ENCODE results near the gene CHN1. TPM values are rescaled to one million over a fixed set of nuclear protein-coding genes. Genes with fewer than 3 reads are reported as not detected.
A peak's percentile ranks its signal among the peaks of the same experiment; 100 is the strongest.

Gene CHN1
- total and polyA plus RNA-seq, 2 of the 8 experiments (the other 6 are each of a cell fraction or from before 2014, with no cell fraction given), result 54.0 to 65.7 TPM

DNA sequence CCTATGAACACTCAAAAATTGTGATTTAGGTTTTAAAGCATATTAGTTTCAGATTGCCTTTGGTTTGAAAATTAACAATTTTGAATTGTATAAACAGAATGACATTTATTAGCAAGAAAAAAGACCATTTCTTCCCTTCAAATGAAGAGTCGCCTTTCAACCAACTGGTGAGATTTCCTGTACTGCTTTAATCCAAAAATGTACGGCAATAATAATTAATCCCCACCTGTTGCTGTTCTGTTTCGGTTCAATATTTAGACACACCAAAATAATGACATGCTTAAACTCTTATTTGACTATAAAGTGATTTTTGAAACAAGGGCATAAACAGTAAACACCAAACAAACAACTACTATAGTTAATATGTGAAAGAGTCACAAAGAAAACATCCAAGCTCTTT is 39.6 kb downstream of the CHN1 start:
- Histone ChIP-seq H4K5ac (ENCODE audit: insufficient read length, low read depth, low read length) (peak overlapping the region; percentile 85), H3K56ac (replicated peaks; ENCODE audit: insufficient read length, low read depth, low read length) (no peak overlapping the region), H2BK12ac (ENCODE audit: low read depth, low read length) (no peak overlapping the region), H3K79me1 (ENCODE audit: low read depth, low read length) (0 out of 2 replicates have a peak, but pooled peaks cover 3% of the 10 kb centered on the region), H3K27me3 (replicated peaks in 1 of 4; ENCODE audit: control insufficient read depth in 3 of 4, extremely low read depth in 1 of 4, insufficient read depth in 3 of 4, low read length in 3 of 4) (no peaks in the 10 kb centered on the region), H3K79me2 (ENCODE audit: control insufficient read depth in 1 of 2, insufficient read depth in 2 of 2, low read length in 2 of 2) (peaks cover 4 to 84% of the 10 kb centered on the region in 2 experiments; a peak in 3 of 4 replicates), H3K9me3 (ENCODE audit: insufficient read depth in 2 of 2, low read depth in 1 of 2, low read length in 1 of 2) (no peaks in the 10 kb centered on the region), H3K4me2 (ENCODE audit: insufficient read depth in 1 of 2, low read depth in 2 of 2, low read length in 2 of 2) (no peak overlapping the region), H3K23me2 (ENCODE audit: low read depth, low read length) (no peaks in the 10 kb centered on the region), H2AK5ac (ENCODE audit: low read depth, low read length) (no peak overlapping the region), H2BK20ac (ENCODE audit: low read length) (no peak overlapping the region), H3K27ac (ENCODE audit: low read depth, low read length) (peak overlapping the region; percentile 26; the same call in 1 of the 2 replicates), H2BK15ac (ENCODE audit: low read length) (no peak overlapping the region), H3K4ac (replicated peaks; ENCODE audit: insufficient read length, low read depth, low read length) (no peak overlapping the region), H4K20me1 (replicated peaks in 1 of 2; ENCODE audit: control insufficient read depth in 1 of 2, insufficient read depth in 2 of 2, low read length in 2 of 2) (no peaks in the 10 kb centered on the region), H3K14ac (ENCODE audit: insufficient read length) (no peak overlapping the region), H3K18ac (ENCODE audit: extremely low read depth, low read length) (no peak overlapping the region), H3K23ac (ENCODE audit: insufficient read length) (no peak overlapping the region), H3K4me3 (ENCODE audit: extremely low read depth in 1 of 4, insufficient read depth in 2 of 4, low read depth in 3 of 4, low read length in 4 of 4) (no peak overlapping the region; a peak in 1 of 8 replicates), H3K36me3 (ENCODE audit: control insufficient read depth in 2 of 4, insufficient read depth in 4 of 4, low read length in 3 of 4) (no peaks in the 10 kb centered on the region; a peak in 1 of 8 replicates), H4K91ac (replicated peaks; ENCODE audit: insufficient read length, low read length) (no peak overlapping the region), H2BK120ac (replicated peaks; ENCODE audit: low read depth, low read length) (no peak overlapping the region), H3K4me1 (replicated peaks in 1 of 4; ENCODE audit: control insufficient read depth in 3 of 4, insufficient read depth in 4 of 4, low read length in 3 of 4) (peaks cover 0 to 24% (median 12%) of the 10 kb centered on the region in 4 experiments; a peak in 4 of 7 replicates), H3K9ac (replicated peaks in 1 of 4; ENCODE audit: extremely low read depth in 1 of 4, low read depth in 3 of 4, low read length in 3 of 4) (no peak overlapping the region), H2BK5ac (ENCODE audit: low read depth, low read length) (no peak overlapping the region), H2AFZ (ENCODE audit: low read length) (no peak overlapping the region), H4K8ac (ENCODE audit: extremely low read depth, insufficient read depth, low read length) (no peak overlapping the region)
- DNase-seq (ENCODE audit: low read depth in 1 of 2, low spot score in 2 of 2) (no peak), FAIRE-seq (peak; percentile 32)
- 63% methylated on average over 3 of the region's 3 CpGs; no CpG with 5 or more reads in 1 of the 2 experiments for WGBS, 2 experiments (ENCODE audit: extremely low coverage in 1 of 2, insufficient coverage in 1 of 2, insufficient read length in 1 of 2, insufficient replicate concordance in 2 of 2, low coverage in 1 of 2, low lambda C conversion rate in 2 of 2, missing lambda C conversion rate in 1 of 2)
- ChIA-PET CTCF (ENCODE audit: partially characterized antibody) (interaction anchor here (1.2 kb wide), 1 partner anchor 25 kb away, joined by 3 read pairs; no protein-coding TSS in a partner anchor), POLR2A (ENCODE audit: partially characterized antibody) (no interaction called here)
- TF ChIP-seq HDAC2 (IDR thresholded peaks at IDR 0.05; ENCODE audit: borderline replicate concordance in 1 of 2, low read depth in 2 of 2, low read length in 2 of 2) (no peak), JUN (IDR thresholded peaks at IDR 0.05; ENCODE audit: low read depth, low read length) (no peak), SRF (IDR thresholded peaks at IDR 0.05; ENCODE audit: low read depth, low read length) (no peak), CHD2 (IDR thresholded peaks at IDR 0.05; ENCODE audit: low read length) (no peak), TCF12 (IDR thresholded peaks at IDR 0.05; ENCODE audit: low read depth, low read length) (no peak), NRF1 (IDR thresholded peaks at IDR 0.05; ENCODE audit: low read depth, low read length) (no peak), SAP30 (IDR thresholded peaks at IDR 0.05; ENCODE audit: insufficient read depth, insufficient replicate concordance, low read length) (no peak), KDM1A (IDR thresholded peaks at IDR 0.05; ENCODE audit: borderline replicate concordance, low read length) (no peak)
- TF ChIP-seq, protein P1, sequence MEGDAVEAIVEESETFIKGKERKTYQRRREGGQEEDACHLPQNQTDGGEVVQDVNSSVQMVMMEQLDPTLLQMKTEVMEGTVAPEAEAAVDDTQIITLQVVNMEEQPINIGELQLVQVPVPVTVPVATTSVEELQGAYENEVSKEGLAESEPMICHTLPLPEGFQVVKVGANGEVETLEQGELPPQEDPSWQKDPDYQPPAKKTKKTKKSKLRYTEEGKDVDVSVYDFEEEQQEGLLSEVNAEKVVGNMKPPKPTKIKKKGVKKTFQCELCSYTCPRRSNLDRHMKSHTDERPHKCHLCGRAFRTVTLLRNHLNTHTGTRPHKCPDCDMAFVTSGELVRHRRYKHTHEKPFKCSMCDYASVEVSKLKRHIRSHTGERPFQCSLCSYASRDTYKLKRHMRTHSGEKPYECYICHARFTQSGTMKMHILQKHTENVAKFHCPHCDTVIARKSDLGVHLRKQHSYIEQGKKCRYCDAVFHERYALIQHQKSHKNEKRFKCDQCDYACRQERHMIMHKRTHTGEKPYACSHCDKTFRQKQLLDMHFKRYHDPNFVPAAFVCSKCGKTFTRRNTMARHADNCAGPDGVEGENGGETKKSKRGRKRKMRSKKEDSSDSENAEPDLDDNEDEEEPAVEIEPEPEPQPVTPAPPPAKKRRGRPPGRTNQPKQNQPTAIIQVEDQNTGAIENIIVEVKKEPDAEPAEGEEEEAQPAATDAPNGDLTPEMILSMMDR (IDR thresholded peaks at IDR 0.05; ENCODE audit: control extremely low read depth in 1 of 3, insufficient read depth in 1 of 3, low read depth in 1 of 3, low read length in 3 of 3), result no peak
- TF ChIP-seq, protein P2, sequence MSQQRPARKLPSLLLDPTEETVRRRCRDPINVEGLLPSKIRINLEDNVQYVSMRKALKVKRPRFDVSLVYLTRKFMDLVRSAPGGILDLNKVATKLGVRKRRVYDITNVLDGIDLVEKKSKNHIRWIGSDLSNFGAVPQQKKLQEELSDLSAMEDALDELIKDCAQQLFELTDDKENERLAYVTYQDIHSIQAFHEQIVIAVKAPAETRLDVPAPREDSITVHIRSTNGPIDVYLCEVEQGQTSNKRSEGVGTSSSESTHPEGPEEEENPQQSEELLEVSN (IDR thresholded peaks at IDR 0.05), result no peak

All from H1 (cell line).